ENCODE measurements around the gene SLC10A6. TPM values are rescaled to one million over a fixed set of nuclear protein-coding genes. Genes with fewer than 3 reads are reported as not detected.

The SLC10A6 gene
- total RNA-seq, 4 donors from 2014 or later: 7.8 to 15.6 (median 9.4) TPM

DNA sequence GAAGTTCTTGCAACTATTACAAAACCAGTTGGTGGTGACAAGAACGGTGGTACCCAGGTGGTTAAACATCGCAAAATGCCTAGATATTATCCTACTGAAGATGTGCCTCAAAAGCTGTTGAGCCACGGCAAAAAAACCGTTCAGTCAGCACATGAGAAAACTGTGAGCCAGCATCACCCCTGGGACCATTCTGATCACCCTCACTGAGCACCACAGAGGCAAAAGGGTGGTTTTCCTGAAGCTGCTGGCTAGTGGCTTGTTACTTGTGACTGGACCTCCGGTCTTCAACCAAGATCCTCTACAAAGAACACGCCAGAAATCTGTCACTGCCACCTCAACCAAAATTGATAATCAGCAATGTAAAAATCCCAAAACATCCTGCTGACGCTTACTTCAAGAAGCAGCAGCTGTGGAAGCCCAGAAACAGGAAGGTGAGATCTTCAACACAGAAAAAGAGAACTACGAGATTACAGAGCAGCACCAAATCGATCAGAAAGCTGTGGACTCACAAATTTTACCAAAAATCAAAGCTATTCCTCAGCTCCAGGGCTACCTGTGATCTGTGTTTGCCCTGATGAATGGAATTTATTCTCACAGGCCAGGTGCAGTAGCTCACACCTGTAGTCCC lies 21.4 kb upstream of the SLC10A6 start:
- no peak overlapping the region for H3K4me3 ChIP-seq
- H3K27ac ChIP-seq: no peak overlapping the region
- H3K4me1 ChIP-seq: no peaks in the 10 kb centered on the region
- no peaks in the 10 kb centered on the region for H3K27me3 ChIP-seq
- TF ChIP-seq POLR2A (IDR thresholded peaks at IDR 0.05) (no peak), EP300 (IDR thresholded peaks at IDR 0.05) (no peak)
- TF ChIP-seq, protein P1, sequence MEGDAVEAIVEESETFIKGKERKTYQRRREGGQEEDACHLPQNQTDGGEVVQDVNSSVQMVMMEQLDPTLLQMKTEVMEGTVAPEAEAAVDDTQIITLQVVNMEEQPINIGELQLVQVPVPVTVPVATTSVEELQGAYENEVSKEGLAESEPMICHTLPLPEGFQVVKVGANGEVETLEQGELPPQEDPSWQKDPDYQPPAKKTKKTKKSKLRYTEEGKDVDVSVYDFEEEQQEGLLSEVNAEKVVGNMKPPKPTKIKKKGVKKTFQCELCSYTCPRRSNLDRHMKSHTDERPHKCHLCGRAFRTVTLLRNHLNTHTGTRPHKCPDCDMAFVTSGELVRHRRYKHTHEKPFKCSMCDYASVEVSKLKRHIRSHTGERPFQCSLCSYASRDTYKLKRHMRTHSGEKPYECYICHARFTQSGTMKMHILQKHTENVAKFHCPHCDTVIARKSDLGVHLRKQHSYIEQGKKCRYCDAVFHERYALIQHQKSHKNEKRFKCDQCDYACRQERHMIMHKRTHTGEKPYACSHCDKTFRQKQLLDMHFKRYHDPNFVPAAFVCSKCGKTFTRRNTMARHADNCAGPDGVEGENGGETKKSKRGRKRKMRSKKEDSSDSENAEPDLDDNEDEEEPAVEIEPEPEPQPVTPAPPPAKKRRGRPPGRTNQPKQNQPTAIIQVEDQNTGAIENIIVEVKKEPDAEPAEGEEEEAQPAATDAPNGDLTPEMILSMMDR (IDR thresholded peaks at IDR 0.05): no peak
- H3K36me3 ChIP-seq: no peaks in the 10 kb centered on the region
- WGBS, 2 donors: 78 to 82% methylated on average over 9 of the region's 9 CpGs
- DNase-seq (ENCODE audit: low spot score in 2 of 2): no peak
- H3K9me3 ChIP-seq: peaks cover 0 to 2% (median 0%) of the 10 kb centered on the region in 4 donors

DNA sequence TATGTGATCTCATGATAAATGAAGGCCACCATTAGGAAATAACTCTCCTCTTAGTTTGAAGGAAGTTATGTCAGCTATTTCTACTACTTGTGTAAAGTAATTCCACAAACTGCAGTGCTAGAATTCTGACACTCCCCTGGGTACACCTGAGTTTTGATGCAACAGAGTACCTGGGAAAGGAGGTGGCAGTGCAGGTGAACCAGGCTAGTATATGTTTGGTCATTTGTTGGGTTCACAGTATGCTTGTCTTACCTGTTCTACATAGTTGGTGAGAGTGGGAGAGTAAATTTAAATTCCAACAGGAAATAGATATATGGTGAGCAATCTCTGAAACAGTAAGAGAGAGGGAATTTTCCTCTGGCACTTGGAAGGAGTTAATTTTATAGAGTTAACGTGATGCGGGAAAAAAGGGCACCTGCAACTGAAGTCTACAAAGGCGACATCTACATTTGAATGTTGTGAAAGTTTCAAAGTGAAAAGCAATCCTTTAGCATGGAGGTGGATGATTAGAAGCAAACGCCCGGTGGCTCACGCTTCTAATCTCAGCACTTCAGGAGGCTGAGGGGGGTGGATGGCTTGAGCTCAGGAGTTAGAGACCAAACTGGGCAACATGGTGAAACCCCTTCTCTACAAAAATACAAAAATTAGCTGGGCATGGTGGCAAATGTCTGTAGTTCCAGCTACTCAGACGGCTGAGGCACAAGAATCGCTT lies 8.3 kb upstream of the SLC10A6 start:
- no peaks in the 10 kb centered on the region for H3K27me3 ChIP-seq
- no peak overlapping the region for H3K27ac ChIP-seq
- no peaks in the 10 kb centered on the region for H3K9me3 ChIP-seq
- no peak for DNase-seq (ENCODE audit: low spot score in 2 of 2)
- no peak for TF ChIP-seq EP300 (IDR thresholded peaks at IDR 0.05)
- no peak for TF ChIP-seq POLR2A (IDR thresholded peaks at IDR 0.05)
- TF ChIP-seq, protein P1 (IDR thresholded peaks at IDR 0.05): no peak
- peaks cover 0 to 5% (median 0%) of the 10 kb centered on the region in 4 donors for H3K4me1 ChIP-seq
- H3K4me3 ChIP-seq: no peak overlapping the region
- WGBS, 2 donors: 75 to 84% methylated on average over 8 of the region's 8 CpGs
- no peaks in the 10 kb centered on the region for H3K36me3 ChIP-seq

DNA sequence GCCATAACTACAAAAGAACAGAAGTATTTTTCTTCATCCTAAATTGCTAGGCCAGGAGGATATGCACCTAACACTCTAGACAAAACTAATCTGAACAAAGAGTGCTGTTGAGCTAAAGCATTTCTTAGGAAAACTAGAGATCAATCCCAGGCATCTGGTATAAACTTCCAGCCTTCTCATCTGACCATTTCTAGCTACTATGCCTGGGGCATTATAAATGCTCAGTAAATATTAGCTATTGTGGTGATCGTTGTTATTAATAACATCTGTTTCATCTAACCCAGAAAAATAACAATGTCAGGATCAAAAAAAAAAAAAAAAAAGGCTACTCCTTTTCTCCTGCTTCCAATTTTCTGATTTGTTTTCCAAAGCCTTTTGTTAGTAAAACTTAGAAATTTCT lies 7.7 kb upstream of the SLC10A6 start:
- no peaks in the 10 kb centered on the region for H3K27me3 ChIP-seq
- H3K9me3 ChIP-seq: no peaks in the 10 kb centered on the region
- peaks cover 0 to 5% (median 0%) of the 10 kb centered on the region in 4 donors for H3K4me1 ChIP-seq
- TF ChIP-seq, protein P1 (IDR thresholded peaks at IDR 0.05): no peak
- no peak for TF ChIP-seq EP300 (IDR thresholded peaks at IDR 0.05)
- no peak for TF ChIP-seq POLR2A (IDR thresholded peaks at IDR 0.05)
- H3K4me3 ChIP-seq: no peak overlapping the region
- H3K27ac ChIP-seq: no peak overlapping the region
- 28 to 34% methylated on average over 1 of the region's 1 CpG for WGBS, 2 donors
- DNase-seq (ENCODE audit: low spot score in 2 of 2): no peak
- no peaks in the 10 kb centered on the region for H3K36me3 ChIP-seq

DNA sequence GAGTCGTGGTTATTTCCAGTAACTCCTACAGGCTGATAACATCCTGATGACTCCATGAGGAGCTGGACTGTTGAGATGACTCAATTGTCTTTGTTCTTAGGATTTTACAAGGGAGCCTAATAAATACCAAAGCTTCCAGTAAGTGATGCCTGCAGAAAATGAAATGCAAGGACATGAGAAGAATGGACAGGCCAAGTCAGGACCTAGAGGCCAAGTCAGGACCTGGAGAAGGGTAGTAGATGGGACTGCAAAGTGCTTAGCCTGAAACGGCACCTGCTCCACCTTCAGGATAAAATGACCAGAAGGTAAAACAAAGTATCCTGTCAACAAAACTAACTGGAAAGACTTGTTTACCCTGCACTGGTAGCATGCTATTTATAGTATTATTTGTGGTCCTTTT lies 6.4 kb upstream of the SLC10A6 start:
- H3K9me3 ChIP-seq: no peaks in the 10 kb centered on the region
- peaks cover 0 to 5% (median 0%) of the 10 kb centered on the region in 4 donors for H3K4me1 ChIP-seq
- TF ChIP-seq POLR2A (IDR thresholded peaks at IDR 0.05) (no peak), EP300 (IDR thresholded peaks at IDR 0.05) (no peak)
- TF ChIP-seq, protein P1 (IDR thresholded peaks at IDR 0.05): no peak
- DNase-seq (ENCODE audit: low spot score in 2 of 2): no peak
- peak overlapping the region in 1 of 4 donors; percentile 8 for H3K27ac ChIP-seq
- WGBS, 2 donors: 47 to 67% methylated on average over 2 of the region's 2 CpGs
- H3K27me3 ChIP-seq: no peaks in the 10 kb centered on the region
- no peak overlapping the region for H3K4me3 ChIP-seq
- H3K36me3 ChIP-seq: no peaks in the 10 kb centered on the region

DNA sequence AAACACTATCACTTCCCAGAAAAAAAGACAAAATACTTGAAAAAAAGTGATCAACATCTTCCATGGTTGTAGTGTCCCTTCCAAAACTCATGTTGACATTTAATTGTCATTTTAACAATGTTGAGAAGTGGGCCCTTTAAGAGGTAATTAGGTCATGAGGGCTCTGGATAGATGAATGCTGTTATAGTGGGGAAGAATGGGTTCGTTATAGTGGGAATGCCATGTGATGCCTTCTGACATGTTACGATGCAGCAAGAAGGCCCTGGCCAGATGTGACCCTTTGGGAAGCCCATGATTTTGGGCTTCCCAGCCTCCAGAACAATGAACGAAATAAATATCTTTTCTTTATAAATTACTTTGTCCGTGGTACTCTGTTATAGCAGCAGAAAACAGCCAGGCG lies 4.0 kb upstream of the SLC10A6 start:
- Histone ChIP-seq H3K36me3 (no peaks in the 10 kb centered on the region), H3K9me3 (no peaks in the 10 kb centered on the region), H3K4me3 (no peak overlapping the region), H3K27me3 (no peaks in the 10 kb centered on the region), H3K4me1 (peaks cover 0 to 21% (median 4%) of the 10 kb centered on the region in 4 donors), H3K27ac (no peak overlapping the region)
- 55 to 77% methylated on average over 5 of the region's 5 CpGs for WGBS, 2 donors
- DNase-seq (ENCODE audit: low spot score in 2 of 2): no peak
- TF ChIP-seq EP300 (IDR thresholded peaks at IDR 0.05): no peak
- TF ChIP-seq, protein P1 (IDR thresholded peaks at IDR 0.05): no peak
- no peak for TF ChIP-seq POLR2A (IDR thresholded peaks at IDR 0.05)
